HG03432 (cell line): ENCODE measurements around the gene BMP7.
"Not testable (repeated sequence)": the region's sequence is repeated elsewhere in the genome, so short reads cannot be mapped to it uniquely, and the experiment has no call there.

Source experiments
- ATAC-seq: cut with Tn5 transposase; IDR thresholded peaks from one replicate; pipeline ENCODE4 v1.9.1; 2021; ENCODE audit warnings: mild to moderate bottlenecking, moderate library complexity; ENCODE audit not compliant: unreplicated experiment

The BMP7 gene

DNA sequence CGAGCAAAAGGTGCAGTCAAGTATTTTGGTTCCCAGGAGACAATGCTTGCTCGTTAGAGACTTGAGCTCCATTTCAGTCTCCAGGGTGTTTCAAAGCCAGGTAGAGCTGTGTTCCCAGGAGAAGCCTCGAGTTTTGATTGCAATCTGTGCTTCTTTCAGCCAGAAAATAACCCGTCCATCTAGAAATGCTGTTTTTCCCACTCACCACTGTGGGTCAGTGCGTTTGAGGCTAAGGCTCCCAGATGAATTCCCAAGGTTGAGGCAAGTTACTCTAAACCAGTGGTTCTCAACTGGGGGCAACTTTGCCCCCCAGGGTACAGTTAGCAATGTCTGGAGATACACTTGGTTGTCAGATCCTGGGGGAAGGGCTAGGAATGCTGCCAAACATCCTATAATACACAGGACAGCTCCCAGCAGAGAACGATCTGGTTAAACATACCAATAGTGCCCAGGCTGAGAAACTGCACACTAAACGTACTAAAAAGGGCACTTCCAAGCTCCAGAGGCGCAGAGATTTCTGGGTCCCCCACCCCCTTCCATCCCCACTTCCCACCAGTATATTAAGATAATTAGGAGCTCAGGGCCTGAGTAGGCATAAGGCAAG lies 13.8 kb downstream of the BMP7 start:
- no peak for ATAC-seq

DNA sequence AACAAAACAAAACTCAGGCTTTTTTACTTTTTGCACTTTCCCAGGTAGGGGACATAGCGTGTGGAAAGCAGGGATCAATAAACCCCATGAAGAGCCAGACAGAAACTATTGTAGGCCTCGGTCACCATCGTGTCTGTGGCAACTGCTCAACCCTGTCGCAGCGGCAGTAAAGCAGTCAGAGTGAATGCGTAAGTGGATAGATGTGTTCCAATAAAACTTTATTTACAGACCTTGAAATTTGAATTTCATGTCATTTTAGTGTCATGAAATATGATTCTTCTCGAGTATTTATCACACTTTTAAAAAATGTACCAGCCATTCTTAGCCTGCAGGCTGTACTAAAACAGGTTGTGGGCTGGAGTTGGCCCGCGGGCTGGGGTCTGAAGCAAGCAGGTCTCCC lies 14.5 kb downstream of the BMP7 start:
- ATAC-seq: no peak

DNA sequence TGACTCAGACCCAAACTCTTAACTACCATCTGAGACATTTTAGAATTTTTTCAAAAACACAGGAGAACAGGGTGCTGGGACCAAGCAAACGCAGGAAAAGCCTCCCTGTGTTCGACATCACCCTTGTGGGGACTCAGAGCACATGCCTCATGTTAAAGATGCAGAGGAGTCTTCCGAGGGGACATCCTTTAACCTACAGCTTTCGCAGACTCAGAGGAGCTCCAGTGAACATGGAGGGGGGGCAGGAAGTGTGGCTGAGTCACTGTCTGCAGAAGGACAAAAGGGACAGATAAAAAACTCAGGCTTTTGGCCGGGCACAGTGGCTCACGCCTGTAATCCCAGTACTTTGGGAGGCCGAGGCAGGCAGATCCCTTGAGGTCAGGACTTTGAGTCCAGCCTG lies 15.1 kb downstream of the BMP7 start:
- peak; percentile 12 for ATAC-seq

DNA sequence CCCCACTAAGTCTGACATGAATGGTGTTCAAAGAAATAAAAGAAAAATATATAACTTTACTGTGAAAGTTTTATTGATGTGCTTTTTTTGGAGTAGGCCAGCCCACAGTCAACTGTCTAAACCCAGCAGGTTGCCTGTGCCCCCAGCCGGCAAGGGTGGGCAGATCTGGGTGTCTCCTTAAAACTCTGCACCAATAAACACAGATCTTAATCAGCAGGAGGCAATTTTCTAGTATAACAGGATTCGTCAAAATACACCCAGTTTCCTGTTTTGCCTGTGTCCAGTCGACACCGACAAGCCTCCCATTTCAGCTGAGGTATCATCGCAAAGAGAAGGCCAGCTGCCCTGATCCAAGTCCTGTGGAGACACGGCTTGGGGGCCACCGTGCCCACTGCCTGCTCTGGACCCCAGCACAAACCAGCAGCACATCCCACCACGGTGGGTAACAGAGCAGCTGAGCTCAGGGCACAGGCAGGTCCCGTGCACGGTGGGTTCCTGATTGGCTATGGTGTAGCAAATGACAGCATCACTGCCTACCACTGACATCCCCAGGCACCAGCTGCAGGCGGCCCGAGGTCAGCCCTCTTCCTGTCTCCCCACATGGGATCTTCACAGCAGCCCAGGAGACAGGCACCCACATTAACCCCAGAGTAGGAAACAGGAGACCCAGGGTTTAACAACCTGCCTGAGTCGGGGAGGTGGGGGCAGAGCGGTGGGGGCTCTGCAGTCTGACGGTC lies 15.7 kb downstream of the BMP7 start:
- peak; percentile 45 for ATAC-seq

GRCh38 chr20:57249772-57250171 lies 16.7 kb downstream of the BMP7 start:
- no peak for ATAC-seq

- no peak for ATAC-seq
Observed at GRCh38 chr20:57249073-57249472, 17.4 kb downstream of the BMP7 start.

DNA sequence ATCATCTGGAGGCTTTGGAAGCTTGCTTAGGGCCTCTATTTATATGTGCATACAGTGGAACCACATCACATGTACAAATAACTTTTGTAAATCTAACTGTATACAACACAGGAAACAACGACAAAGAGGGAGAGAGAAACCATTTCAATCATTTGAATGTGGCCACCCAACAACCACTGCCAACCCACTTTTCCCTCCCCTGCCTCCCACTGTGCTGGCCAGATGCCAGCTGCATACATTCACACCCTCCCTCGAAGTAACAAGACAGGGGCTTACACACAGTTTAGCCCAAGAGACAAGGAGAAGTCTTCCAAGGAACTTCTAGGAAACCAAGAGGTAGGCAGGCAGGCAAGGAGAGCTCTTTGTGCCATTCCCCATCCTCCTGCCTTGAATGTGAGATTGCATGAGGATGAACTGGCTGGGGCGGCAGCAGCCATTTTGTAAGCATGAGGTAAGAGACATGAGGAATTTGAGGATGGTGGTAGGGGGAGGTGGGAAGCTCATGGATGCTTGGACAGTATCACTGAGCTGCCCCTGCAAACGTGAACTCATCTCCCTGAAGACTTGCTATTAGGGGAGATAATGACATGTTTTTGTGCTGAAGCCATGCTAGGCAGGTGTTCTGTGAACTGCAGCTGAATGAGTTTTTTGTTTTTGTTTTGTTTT lies 18.2 kb downstream of the BMP7 start:
- no peak for ATAC-seq

- ATAC-seq: no peak
Observed at GRCh38 chr20:57247292-57247965, 19.0 kb downstream of the BMP7 start.

GRCh38 chr20:57245997-57246396 lies 20.4 kb downstream of the BMP7 start:
- ATAC-seq: no peak

DNA sequence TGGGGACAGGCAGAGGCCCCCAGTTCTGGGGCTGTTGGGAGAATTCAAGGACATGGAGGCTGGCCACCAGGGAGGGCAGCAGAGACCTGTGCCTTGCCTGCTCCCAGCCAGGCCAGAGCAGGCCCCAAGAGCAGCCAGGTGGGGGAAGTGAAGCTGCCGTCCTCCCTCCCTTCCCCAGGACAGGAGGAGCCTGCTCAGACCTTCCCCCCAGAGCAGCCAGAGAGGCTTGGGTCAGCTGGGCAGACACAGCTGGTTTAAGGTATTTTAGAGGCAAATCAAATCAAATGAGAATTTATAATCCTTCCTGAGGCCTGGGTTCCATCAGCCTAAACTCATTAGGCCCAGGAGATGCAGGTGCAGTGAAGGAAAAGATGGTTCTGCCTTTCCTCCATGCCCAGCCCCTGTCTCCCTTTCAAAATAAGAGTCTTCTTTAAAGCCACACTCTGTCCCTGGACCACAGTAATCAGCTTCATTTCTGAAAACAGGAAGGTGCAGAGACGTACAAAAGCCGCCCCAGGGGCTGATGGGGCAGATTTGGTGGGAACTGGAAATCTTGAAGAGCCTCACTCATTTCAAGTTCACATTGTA lies 21.7 kb downstream of the BMP7 start:
- no peak for ATAC-seq

GRCh38 chr20:57244221-57244585 lies 22.2 kb downstream of the BMP7 start:
- ATAC-seq: no peak

GRCh38 chr20:57243480-57244220 lies 22.8 kb downstream of the BMP7 start:
- ATAC-seq: no peak

DNA sequence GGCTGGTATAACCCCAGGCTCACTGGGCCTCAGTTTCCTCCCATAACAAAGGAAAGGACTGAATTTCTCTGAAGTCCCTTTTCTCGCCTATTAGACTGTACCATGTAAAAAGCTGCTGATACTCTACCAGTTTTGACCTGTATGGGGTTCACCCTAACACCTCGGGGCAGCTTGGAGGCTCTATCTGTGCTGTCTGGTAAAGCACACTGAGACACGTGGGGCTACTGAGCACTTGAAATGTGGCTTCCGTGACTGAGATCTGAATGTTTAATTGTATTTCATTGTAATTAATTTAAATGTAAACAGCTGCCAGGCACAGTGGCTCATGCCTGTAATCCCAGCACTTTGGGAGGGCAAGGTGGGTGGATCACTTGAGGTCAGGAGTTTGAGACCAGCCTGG lies 24.0 kb downstream of the BMP7 start:
- no peak for ATAC-seq

DNA sequence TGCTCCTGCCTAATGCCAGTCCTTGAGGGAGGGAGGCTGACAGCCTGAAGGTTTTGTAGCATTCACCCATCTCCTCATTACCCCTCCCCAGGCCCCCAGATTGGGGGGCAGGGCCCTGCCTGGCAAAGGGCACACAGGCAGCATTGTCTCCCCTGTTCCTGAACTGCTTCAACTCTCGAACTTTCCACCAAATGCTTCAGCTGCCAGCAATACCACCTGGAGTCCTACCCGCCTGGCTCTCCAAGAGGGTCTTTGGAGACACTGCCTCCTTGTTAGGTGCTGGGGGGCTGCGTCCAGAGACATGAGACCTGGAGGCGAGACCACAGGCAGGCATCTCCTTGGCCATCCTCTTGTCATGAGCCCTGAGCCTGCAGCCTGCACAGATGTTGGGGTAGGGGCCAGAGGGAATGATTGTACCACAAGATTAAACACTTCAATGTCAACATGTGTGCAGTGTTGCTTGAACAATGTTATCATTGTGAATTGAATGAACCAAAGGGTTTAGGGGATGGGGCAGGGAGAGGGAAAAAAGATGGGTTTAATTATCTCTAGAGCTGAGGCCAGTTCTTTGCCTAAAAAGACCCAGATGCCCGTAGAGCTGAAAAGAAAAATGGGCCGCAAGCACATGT lies 25.0 kb downstream of the BMP7 start:
- ATAC-seq: no peak

DNA sequence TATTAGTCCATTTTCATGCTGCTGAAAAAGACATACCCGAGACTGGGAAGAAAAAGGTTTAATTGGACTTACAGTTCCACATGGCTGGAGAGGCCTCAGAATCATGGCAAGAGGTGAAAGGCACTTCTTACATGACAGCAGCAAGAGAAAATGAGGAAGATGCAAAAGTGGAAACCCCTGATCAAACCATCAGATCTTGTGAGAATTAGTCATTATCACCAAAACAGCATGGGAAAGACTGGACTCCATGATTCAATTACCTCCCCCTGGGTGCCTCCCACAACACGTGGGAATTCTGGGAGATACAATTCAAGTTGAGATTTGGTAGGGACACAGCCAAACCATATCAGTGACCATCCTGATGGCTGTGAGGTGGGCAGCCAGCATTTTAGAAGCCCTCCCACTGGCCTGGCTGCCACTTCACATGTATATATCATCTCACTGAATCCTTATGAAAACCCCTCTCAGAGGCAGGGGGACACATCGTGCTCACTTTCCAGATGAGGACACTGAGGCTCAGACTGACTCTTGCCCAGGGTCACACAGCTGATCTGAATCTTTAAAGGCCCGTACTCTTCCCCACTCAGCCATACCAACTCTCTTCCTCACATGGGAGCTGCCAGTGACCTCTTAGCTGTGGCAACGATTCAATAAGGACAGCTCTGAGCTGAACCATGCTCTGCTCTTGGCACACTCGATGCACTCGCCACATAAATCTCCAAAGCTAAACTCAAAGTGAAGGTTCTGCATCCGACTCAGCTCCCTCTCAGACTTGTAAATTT lies 25.7 kb downstream of the BMP7 start:
- ATAC-seq: no peak

- ATAC-seq: not testable (repeated sequence)
Observed at GRCh38 chr20:57239725-57240124, 26.7 kb downstream of the BMP7 start.

DNA sequence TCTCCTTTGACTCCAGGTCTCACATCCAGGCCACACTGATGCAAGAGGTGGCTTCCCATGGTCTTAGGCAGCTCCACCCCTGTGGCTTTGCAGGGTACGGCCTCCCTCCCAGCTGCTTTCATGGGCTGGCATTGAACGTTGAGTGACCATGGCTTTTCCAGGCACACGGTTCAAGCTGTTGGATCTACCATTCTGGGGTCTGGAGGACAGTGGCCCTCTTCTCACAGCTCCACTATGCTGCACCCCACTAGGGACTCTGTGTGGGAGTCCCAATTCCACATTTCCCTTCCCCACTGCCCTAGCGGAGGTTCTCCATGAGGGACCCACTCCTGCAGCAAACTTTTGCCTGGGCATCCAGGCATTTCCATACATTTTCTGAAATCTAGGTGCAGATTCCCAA lies 27.1 kb downstream of the BMP7 start:
- not testable (repeated sequence) for ATAC-seq

- ATAC-seq: no peak
Observed at GRCh38 chr20:57238089-57238488, 28.4 kb downstream of the BMP7 start.

DNA sequence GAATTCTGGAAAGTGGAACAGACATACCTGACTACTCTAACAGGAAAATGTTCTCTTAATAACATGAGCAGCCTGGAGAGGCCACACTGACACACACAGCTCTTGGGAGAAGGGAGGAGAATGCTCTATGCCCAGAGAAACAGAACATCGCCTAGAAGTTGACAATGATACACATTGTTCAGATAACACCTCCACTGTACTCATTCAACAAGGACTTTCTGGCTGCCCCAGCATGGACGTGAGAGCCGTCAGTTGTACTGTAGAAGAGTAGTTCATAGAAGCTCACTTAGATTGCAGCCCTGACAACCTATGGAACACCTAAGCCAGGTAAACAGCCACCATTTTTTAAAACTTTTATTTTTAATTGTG lies 28.9 kb downstream of the BMP7 start:
- no peak for ATAC-seq
